Inflammatory macrophage treated with lipopolysaccharide for 1 hour (primary cell): ENCODE results near the gene ST3GAL4.
A peak's percentile ranks its signal among the peaks of the same experiment; 100 is the strongest.
"Not testable (repeated sequence)": the region's sequence is repeated elsewhere in the genome, so short reads cannot be mapped to it uniquely, and the experiment has no call there.

Experiments used
- DNase-seq, 2 donors: peaks; one replicate each; pipeline ENCODE4 v3.0.0-alpha.2; 2020 to 2022

The ST3GAL4 gene

GRCh38 chr11:126355324-126355925, at the start of gene ST3GAL4:
ST3GAL4 (plus strand) TSS chr11:126355686; CDS start chr11:126406156, 50,470 bp downstream.
- DNase-seq, result peak; percentile 57 to 70

- no peak for DNase-seq
Measured at GRCh38 chr11:126305699-126306098, 49.8 kb upstream of the ST3GAL4 start.

- DNase-seq, result peak in 1 of 2 donors; percentile 45
Measured at GRCh38 chr11:126307706-126308105, 47.8 kb upstream of the ST3GAL4 start.

- no peak for DNase-seq
Measured at GRCh38 chr11:126308271-126308671, 47.2 kb upstream of the ST3GAL4 start.

- DNase-seq, result not testable (repeated sequence)
Measured at GRCh38 chr11:126308771-126309170, 46.7 kb upstream of the ST3GAL4 start.

- peak; percentile 65 to 86 for DNase-seq
Measured at GRCh38 chr11:126310200-126310991, 45.1 kb upstream of the ST3GAL4 start.

- no peak for DNase-seq
Measured at GRCh38 chr11:126310992-126311310, 44.5 kb upstream of the ST3GAL4 start.

- peak; percentile 66 to 76 for DNase-seq
Measured at GRCh38 chr11:126311401-126312291, 43.8 kb upstream of the ST3GAL4 start.

GRCh38 chr11:126312961-126313360, 42.5 kb upstream of the ST3GAL4 start:
- no peak for DNase-seq

GRCh38 chr11:126313826-126314225, 41.7 kb upstream of the ST3GAL4 start:
- DNase-seq, result no peak

- DNase-seq, result no peak
Measured at GRCh38 chr11:126317432-126317755, 38.1 kb upstream of the ST3GAL4 start.

- peak in 1 of 2 donors; percentile 61 for DNase-seq
Measured at GRCh38 chr11:126317756-126318573, 37.5 kb upstream of the ST3GAL4 start.

GRCh38 chr11:126318574-126319373, 36.7 kb upstream of the ST3GAL4 start:
- DNase-seq, result peak; percentile 74 to 78

- DNase-seq, result no peak
Measured at GRCh38 chr11:126319374-126319740, 36.1 kb upstream of the ST3GAL4 start.

- DNase-seq, result no peak
Measured at GRCh38 chr11:126322996-126323395, 32.5 kb upstream of the ST3GAL4 start.

GRCh38 chr11:126327281-126328000, 28.0 kb upstream of the ST3GAL4 start:
- no peak for DNase-seq

GRCh38 chr11:126328001-126328390, 27.5 kb upstream of the ST3GAL4 start:
- DNase-seq, result no peak

GRCh38 chr11:126328444-126328843, 27.0 kb upstream of the ST3GAL4 start:
- DNase-seq, result no peak

GRCh38 chr11:126328938-126329643, 26.4 kb upstream of the ST3GAL4 start:
- no peak for DNase-seq

- no peak for DNase-seq
Measured at GRCh38 chr11:126329644-126330211, 25.8 kb upstream of the ST3GAL4 start.
